RPMI8226 (cell line): ENCODE results near the gene SKIC8.
"Not testable (repeated sequence)": the region's sequence is repeated elsewhere in the genome, so short reads cannot be mapped to it uniquely, and the experiment has no call there.

Experiments
- DNase-seq: peaks from one replicate; pipeline ENCODE4 v3.0.0-alpha.2; 2015

The SKIC8 gene

DNA sequence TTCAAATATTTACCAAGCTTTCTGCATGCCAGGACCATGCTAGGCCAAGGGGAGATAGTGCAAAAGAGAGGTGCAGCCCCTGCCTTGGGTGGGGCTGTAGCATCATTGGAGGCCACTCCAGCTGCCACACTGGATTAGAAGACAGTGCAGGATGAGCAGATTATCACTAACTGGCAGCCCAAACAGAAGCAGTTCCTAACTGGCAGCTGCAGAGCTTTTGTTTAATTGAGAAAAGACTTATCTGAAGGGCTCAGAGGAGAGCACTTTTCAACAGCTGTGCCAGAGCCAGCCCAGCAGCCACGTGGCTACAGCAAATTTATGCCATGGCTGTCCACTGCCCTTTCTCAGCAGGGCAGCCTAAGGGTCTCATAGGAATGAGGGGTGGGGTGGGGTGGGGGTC is 51.5 kb downstream of the SKIC8 start:
- DNase-seq = no peak

DNA sequence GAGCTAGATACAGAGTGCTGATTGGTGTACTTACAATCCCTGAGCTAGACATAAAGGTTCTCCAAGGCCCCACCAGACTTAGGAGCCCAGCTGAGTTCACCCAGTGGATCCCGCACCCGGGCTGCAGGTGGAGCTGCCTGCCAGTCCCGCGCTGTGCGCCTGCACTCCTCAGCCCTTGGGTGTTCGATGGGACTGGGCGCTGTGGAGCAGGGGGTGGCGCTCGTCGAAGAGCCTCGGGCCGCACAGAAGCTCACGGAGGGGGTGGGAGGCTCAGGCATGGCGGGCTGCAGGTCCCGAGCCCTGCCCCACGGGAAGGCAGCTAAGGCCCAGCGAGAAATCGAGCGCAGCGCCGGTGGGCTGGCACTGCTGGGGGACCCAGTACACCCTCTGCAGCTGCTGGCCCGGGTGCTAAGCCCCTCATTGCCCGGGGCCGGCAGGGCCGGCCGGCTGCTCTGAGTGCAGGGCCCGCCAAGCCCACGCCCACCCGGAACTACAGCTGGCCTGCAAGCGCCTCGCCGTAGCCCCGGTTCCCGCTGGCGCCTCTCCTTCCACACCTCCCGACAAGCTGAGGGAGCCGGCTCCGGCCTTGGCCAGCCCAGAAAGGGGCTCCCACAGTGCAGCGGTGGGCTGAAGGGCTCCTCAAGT is 53.3 kb downstream of the SKIC8 start:
- not testable (repeated sequence) for DNase-seq

DNA sequence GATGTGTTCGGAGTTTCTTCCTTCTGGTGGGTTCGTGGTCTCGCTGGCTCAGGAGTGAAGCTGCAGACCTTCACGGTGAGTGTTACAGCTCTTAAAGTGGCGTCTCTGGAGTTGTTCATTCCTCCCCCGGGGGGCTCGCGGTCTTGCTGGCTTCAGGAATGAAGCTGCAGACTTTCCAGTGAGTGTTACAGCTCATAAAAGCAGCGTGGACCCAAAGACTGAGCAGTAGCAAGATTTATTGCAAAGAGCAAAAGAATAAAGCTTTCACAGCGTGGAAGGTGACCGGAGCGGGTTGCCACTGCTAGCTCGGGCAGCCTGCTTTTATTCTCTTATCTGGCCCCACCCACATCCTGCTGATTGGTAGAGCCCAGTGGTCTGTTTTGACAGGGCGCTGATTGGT is 54.0 kb downstream of the SKIC8 start:
- DNase-seq = not testable (repeated sequence)

DNA sequence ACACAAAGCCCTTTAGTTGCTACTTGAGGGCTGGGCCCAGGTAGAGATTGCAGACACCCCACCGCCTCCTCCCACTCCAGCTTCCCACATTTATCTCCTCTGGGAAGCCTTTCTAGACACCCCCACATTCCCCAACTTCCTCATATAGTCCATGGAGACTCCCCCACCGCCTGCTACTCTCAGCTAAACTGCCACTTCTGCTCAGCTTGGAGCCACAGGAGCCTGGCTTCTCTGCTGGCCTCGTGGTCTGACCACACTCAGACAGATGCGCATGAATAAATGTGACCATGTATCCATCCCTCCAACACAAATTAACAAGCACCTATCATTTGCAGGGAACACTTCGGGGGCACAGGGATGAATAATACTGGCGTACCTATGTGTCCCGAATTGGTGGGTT is 54.5 kb downstream of the SKIC8 start:
- no peak for DNase-seq

DNA sequence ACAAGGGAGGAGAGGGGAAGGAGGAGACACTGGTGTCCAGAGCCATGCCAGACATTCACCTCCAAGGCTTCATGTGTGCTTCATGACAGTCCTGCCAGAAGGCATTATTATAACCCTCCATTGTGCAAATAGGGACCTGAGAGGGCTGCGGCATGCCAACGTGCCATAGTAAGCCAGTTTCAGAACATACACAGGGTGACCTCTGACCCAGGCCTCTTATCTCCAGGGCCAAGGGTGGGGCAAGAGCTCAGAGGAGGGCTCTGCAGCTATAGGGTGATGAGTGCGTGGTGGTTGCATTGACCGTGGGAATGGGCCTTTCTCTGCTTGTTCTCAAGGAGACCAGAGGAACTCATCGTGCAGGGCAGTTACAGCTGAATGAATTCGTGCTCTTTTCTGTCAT is 55.3 kb downstream of the SKIC8 start:
- no peak for DNase-seq

DNA sequence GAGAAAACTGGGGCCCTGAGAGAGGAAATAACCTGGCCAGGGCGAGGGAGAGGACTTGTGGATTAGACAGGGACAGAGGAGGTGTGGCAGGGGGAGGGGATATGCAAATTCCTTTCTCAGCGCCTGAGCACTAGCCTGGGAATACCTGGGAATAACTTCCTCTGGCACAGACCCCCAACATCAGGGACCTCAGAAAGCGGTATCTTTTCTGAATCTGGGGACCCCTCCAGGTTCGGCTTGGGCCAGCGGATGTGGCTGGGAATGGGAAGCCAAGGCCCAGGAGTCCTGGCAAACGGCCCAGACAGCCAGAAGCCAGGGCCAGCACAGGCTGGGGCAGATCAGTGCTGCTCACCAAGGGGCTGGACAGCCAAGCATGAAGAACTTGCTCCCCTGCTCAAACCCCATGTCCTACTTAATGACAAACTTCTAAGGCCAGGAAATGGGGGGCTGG is 55.9 kb downstream of the SKIC8 start:
- DNase-seq = no peak

DNA sequence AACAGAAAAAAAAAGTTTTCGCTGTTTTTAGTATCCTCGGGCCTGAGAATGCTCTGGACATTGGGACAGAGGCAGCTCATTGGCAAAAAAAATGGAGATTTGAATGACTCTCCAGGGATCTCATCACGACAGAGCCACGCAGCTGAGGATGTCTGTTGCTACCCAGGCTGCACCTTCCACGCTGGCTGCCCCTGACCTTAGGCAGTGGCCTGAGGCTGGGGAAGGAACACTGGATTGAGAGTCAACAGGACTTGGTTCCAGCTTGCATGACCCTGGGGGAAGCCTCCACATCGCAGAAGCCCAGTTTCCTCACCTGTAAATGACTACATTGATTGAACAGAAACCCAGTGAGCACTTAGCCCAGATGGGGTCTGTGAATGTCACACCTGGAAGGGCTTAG is 56.4 kb downstream of the SKIC8 start:
- no peak for DNase-seq

DNA sequence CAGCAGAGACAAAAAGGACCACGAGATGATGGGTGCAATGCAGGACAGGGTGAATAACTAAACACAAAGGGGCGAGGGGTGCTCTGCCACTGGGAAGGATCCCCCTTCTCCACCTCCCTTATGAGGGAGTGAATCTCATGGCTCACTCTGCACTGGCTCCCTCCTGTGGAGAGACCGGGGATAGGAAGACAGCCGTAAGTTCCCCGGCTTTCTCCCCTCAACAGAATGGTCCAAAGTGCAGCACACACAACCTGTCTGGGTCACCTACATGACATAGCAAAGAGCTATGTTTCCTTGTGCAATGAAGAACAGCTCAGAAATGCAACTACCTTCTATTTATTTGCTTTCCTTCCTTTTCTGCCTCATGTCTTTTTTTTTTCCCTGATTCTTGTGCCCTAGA is 57.3 kb downstream of the SKIC8 start:
- DNase-seq = peak; percentile 25

DNA sequence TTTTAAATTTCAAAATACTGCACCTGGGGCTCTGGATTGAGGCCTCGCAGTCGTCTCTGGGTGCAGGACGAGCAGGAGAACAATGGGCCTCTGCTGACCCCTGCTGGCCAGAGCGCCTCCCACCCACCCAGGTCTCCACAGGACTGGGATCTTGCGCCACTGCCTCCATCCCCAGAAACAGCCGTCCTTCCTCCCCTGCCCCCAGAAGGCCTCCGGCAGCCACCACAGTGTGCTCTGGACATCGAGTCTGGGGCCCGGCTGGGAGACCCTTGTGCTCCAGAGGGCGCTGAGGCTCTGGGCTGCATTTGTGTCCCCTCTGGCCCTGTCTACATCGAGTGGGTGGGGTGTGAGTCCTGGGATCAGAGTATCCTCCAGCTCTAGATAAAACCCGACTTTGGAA is 58.4 kb downstream of the SKIC8 start:
- DNase-seq = peak; percentile 79

DNA sequence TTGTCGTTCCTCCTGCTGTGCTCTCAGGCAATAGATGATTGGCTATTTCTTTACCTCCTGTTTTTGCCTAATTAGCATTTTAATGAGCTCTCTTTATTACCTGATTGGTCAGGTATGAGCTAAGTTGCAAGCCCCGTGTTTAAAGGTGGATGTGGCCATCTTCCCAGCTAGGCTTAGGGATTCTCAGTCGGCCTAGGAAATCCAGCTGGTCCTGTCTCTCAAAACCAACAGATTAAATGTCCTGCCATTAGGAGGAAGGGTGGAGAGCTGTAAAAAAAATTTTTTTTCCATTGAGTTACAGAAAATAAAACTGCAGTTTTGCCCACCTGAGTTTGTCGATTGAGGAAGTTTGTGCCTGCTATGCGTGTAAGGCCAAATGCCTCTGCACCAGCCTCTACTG is 59.6 kb downstream of the SKIC8 start:
- no peak for DNase-seq

DNA sequence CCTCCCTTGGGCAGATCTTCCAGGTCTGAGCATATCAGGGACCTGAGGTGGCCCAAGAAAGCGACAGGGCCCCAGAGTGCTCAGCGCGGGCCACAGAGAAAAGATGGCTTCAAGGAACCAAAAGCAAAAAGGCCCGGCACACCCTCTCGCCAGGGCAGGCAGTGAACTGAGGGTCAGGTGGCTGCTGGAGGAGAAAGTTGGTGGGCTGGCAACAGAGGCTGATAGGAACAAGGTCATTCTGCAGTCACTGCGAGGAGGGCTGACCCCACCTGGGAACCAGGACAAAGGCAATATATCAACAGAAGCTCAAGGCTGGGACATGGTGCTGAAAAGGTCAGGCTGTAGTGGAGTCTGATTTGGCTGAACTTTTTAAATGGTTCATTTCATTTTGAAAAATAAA is 62.3 kb downstream of the SKIC8 start:
- no peak for DNase-seq

DNA sequence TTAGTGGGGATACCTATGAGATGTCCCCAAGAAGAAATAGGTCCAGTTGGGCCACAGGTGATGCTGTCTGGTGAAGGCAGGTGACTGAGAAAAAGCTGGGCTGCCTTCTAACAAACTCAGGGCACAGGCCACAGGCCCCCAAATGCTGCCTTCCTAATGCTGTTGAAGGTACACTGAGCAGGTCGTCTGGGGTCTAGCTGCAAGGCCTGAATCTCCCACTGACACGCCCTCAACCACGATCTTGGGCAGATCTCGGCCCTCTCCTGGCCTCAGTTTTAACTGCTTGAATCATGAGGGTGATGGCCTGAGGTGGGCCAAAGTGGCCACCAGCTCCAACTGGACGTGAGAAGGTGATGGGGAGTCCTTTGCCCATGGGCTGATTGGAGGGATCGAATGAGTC is 62.9 kb downstream of the SKIC8 start:
- no peak for DNase-seq

DNA sequence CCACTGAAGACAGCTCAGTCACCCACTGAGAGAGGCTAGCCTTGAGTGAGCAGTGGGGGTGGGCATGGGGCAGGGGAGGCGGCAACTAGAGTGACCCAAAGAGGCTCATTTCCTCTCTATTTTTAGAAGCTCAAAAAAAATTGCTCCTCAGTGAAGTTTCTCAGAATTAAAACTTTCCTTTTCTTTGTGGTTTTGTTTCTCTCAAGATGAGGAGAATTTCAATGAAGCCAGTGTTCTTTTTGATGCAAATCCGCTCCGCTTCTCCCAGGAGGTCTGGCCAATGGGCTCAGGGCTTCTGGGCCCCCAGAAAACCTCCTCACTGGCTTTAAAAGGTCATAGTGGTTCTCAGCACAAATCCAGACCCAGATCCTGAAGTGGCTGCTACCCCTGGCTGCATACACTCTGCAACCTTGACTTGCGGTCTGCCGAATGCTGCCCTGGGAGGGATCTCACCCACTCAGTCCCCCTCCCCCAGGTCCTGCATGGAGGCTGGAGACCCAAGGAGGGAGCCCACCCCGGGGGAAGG is 64.8 kb downstream of the SKIC8 start, which contains the start of gene ACSBG1:
Gene ACSBG1, minus strand, starts transcription at position 51 of the 526 bp plus-strand sequence. CDS start 64 bp downstream, outside the sequence.
- DNase-seq = no peak

DNA sequence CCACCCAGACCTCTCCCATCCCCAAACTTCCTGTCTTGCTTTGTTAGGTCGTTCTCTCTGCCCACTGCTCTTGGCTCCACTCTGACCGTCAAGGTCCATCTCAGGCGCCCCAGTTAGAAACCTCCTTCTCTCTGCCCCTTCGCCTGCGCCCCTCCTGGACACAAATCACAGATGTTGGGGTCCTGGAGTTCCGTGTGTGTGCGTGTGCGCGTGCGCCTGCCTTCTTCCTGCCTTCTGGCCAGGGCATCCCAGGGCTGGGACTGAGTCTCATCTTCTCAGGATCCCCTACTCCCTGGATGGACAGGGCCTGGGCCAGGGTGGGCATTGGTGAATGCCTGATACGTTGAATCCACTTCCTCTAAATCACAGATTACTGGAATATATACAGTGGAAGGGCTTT is 65.9 kb downstream of the SKIC8 start:
- DNase-seq = no peak
